OCI-LY7 (cell line): Measurements from ENCODE around the gene ABCG5. TPM values are rescaled to one million over a fixed set of nuclear protein-coding genes. Genes with fewer than 3 reads are reported as not detected.

Experiments
- BruUV-seq: library from RNA; stranded (reverse); fragments of 400-500 nt; replicated peaks from 2 replicates; lab custom pipeline; 2021; lab: Mats Ljungman, UMichigan
- CTCF ChIA-PET: fragments of 300-600 bp; sonication (Branson Sonifier 250); formaldehyde crosslinking; loops from one replicate; lab custom pipeline; 2022; ENCODE audit warnings: antibody characterized with exemption; ENCODE audit not compliant: unreplicated experiment; lab: Charles Lee
- POLR2A ChIA-PET: fragments of 300-600 bp; sonication (Branson Sonifier 250); formaldehyde crosslinking; loops from one replicate; lab custom pipeline; 2022; ENCODE audit warnings: antibody characterized with exemption; lab: Charles Lee
- DNase-seq: peaks from one replicate; pipeline ENCODE4 v3.0.0-alpha.2; 2015; ENCODE audit warnings: low spot score
- H2AFZ ChIP-seq: fragments of 200-600 bp; sonication (generic), shearing (Covaris generic); 2 replicates; pipeline ENCODE4 v1.6.1; 2014; ENCODE audit warnings: mild to moderate bottlenecking, antibody characterized with exemption, low read length, moderate library complexity
- H3K27ac ChIP-seq: fragments of 200-600 bp; sonication (generic); 2 replicates; pipeline ENCODE4 v1.5.1; 2014; ENCODE audit warnings: mixed run types, low read depth, mild to moderate bottlenecking, moderate library complexity, low read length, inconsistent platforms; ENCODE audit not compliant: poor library complexity, severe bottlenecking
- H3K36me3 ChIP-seq: fragments of 200-600 bp; sonication (generic); 2 replicates; pipeline ENCODE4 v1.6.1; 2014; ENCODE audit warnings: mild to moderate bottlenecking, antibody characterized with exemption, low read length, moderate library complexity, mixed read lengths; ENCODE audit not compliant: insufficient read depth
- H3K4me1 ChIP-seq: fragments of 200-600 bp; sonication (generic); 2 replicates; pipeline ENCODE4 v1.5.1; 2014; ENCODE audit warnings: mild to moderate bottlenecking, low read length; ENCODE audit not compliant: insufficient read depth, poor library complexity, severe bottlenecking
- H3K4me2 ChIP-seq: fragments of 200-600 bp; sonication (generic); 2 replicates; pipeline ENCODE4 v1.6.1; 2014; ENCODE audit warnings: mild to moderate bottlenecking, low read length
- H3K4me3 ChIP-seq: fragments of 200-600 bp; sonication (generic); 2 replicates; pipeline ENCODE4 v1.5.1; 2014; ENCODE audit warnings: mild to moderate bottlenecking, low read depth, low read length; ENCODE audit not compliant: poor library complexity, severe bottlenecking
- H3K79me2 ChIP-seq: fragments of 200-600 bp; sonication (generic); 2 replicates; pipeline ENCODE4 v1.6.1; 2016; ENCODE audit warnings: low read depth, mild to moderate bottlenecking, low read length, moderate library complexity, mixed read lengths; ENCODE audit not compliant: insufficient read depth
- H3K9me2 ChIP-seq: fragments of 200-600 bp; sonication (generic); 2 replicates; pipeline ENCODE4 v1.6.1; 2016; ENCODE audit warnings: mild to moderate bottlenecking, low read length, mixed read lengths; ENCODE audit not compliant: insufficient read depth
- H3K9me3 ChIP-seq: fragments of 200-600 bp; sonication (generic); 2 replicates; pipeline ENCODE4 v1.6.1; 2014; ENCODE audit warnings: mild to moderate bottlenecking, mixed run types, low read length, mixed read lengths
- H4K20me1 ChIP-seq: fragments of 200-600 bp; sonication (generic); 2 replicates; pipeline ENCODE4 v1.6.1; 2014; ENCODE audit warnings: mild to moderate bottlenecking, antibody characterized with exemption, low read length, moderate library complexity, mixed read lengths; ENCODE audit not compliant: insufficient read depth
- EZH2phosphoT487 ChIP-seq: fragments of 200-600 bp; sonication (generic); IDR thresholded peaks from 2 replicates; pipeline ENCODE4 v1.6.1; 2018; ENCODE audit warnings: low read depth, borderline replicate concordance, mild to moderate bottlenecking, mixed run types, antibody characterized with exemption, low read length, moderate library complexity, mixed read lengths
- intact Hi-C: fragments of 100-400 bp; cut with micrococcal nuclease; formaldehyde crosslinking; loops from one replicate; pipeline ENCODE4 v1.10.0; 2022; ENCODE audit not compliant: unreplicated experiment
- total RNA-seq, 2 experiments: library from RNA; depleted of rRNA in 1 of 2; stranded (reverse); fragments of >200 nt in 1 of 2; shearing (Covaris generic) in 1 of 2; gene quantifications; 2 replicates each; pipeline ENCODE4 v1.2.3, GENCODE V29; 2014 to 2022
- TF ChIP-seq, protein P1 (sequence below): fragments of 200-600 bp; sonication (generic); conservative IDR thresholded peaks from 2 replicates; pipeline ENCODE4 v1.5.1; 2014; ENCODE audit warnings: mild to moderate bottlenecking, antibody characterized with exemption, low read length, moderate library complexity, mixed read lengths

ABCG5 gene
- total RNA-seq, 2 experiments from 2014 or later: not detected

DNA sequence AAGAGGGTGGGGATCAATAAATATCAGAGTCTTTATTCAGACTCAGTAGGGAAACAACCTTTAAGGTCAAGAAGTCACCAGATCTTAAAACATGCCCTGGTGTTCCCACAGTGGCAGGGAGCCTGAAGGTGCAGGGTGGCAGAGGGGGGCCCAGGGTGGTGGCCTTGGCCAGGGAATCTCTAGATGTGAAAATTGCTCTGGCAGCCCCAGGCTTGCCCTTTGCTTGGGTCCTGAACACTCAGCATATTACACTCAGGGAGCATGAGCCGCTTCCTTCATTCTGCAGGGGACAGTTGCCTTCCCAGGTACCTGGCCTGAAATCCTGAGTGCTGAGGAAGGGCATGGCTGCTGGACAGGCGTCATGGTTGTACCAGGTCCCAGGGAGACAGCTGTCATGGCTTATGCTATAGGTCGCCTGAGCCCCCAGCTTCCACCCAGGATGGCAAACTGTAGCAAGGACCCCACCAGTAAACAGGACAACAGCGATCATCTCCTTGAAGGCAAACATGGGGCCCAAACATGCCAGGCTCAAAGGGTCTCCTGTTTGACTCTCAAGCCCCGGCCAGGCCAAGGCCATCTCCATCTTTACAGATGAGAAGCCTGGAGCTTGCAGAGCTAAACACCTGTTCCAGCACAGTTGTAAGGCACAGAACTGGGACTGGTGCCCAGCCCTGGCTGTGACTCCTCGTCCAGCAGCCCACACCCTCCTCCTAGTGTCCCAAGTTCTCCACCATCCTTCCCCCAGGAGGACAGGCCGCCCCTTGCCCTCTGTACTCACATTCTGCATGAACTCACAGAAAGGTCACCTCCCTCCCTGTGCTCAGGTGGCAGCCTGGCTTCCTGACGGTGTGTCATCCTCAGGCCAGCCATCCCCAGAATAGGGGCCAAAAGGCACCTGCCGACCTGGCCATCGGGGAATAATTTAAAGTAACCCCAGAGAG lies 14.8 kb upstream of the ABCG5 start:
- TF ChIP-seq, protein P1, sequence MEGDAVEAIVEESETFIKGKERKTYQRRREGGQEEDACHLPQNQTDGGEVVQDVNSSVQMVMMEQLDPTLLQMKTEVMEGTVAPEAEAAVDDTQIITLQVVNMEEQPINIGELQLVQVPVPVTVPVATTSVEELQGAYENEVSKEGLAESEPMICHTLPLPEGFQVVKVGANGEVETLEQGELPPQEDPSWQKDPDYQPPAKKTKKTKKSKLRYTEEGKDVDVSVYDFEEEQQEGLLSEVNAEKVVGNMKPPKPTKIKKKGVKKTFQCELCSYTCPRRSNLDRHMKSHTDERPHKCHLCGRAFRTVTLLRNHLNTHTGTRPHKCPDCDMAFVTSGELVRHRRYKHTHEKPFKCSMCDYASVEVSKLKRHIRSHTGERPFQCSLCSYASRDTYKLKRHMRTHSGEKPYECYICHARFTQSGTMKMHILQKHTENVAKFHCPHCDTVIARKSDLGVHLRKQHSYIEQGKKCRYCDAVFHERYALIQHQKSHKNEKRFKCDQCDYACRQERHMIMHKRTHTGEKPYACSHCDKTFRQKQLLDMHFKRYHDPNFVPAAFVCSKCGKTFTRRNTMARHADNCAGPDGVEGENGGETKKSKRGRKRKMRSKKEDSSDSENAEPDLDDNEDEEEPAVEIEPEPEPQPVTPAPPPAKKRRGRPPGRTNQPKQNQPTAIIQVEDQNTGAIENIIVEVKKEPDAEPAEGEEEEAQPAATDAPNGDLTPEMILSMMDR: no peak
- TF ChIP-seq EZH2phosphoT487: no peak
- CTCF ChIA-PET: no interaction called here
- no peak for DNase-seq

DNA sequence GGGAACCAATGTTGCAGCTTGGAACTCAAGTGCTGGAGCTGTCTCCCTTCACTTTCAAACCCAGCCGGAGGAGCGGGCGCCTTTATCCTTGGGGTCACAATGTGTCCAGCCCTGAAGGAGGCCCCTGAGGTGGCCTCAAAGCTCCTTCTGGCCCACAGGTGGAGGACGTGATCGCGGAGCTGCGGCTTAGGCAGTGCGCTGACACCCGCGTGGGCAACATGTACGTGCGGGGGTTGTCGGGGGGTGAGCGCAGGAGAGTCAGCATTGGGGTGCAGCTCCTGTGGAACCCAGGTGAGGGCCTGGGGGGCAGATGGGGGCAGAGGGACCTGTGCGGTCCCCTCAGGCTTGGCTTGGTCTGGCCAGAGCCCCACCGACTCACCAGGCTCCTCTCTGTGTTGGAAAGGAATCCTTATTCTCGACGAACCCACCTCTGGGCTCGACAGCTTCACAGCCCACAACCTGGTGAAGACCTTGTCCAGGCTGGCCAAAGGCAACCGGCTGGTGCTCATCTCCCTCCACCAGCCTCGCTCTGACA lies 13.6 kb upstream of the ABCG5 start:
- H3K4me3 ChIP-seq: no peak overlapping the region
- no peaks in the 10 kb centered on the region for H3K36me3 ChIP-seq
- no peak overlapping the region for H2AFZ ChIP-seq
- no peaks in the 10 kb centered on the region for H4K20me1 ChIP-seq
- POLR2A ChIA-PET: no interaction called here
- CTCF ChIA-PET: no interaction called here
- no TSS peak for BruUV-seq
- no peak overlapping the region for H3K27ac ChIP-seq
- no peaks in the 10 kb centered on the region for H3K79me2 ChIP-seq
- no peak overlapping the region for H3K4me2 ChIP-seq
- H3K4me1 ChIP-seq: no peaks in the 10 kb centered on the region
- H3K9me2 ChIP-seq: no peaks in the 10 kb centered on the region
- intact Hi-C loops: no loop called here
- no peak for TF ChIP-seq EZH2phosphoT487
- TF ChIP-seq, protein P1: no peak
- no peaks in the 10 kb centered on the region for H3K9me3 ChIP-seq
- DNase-seq: no peak

More for the DNA sequence above, 14.8 kb upstream of the ABCG5 start:
- H3K79me2 ChIP-seq: no peaks in the 10 kb centered on the region
- no TSS peak for BruUV-seq
- no peaks in the 10 kb centered on the region for H4K20me1 ChIP-seq
- H3K4me1 ChIP-seq: no peaks in the 10 kb centered on the region
- POLR2A ChIA-PET: interaction anchor here (0.7 kb wide), 1 partner anchor 24 kb away, joined by 3 read pairs; no protein-coding TSS in a partner anchor
- no peaks in the 10 kb centered on the region for H3K9me2 ChIP-seq
- H3K9me3 ChIP-seq: no peaks in the 10 kb centered on the region
- H2AFZ ChIP-seq: no peak overlapping the region
- intact Hi-C loops: no loop called here
- no peak overlapping the region for H3K27ac ChIP-seq
- no peak overlapping the region for H3K4me2 ChIP-seq
- H3K4me3 ChIP-seq: no peak overlapping the region
- no peaks in the 10 kb centered on the region for H3K36me3 ChIP-seq
